Type B pancreatic cell (in vitro differentiated cells): ENCODE results near the gene RPRD1B. TPM values are rescaled to one million over a fixed set of nuclear protein-coding genes. Genes with fewer than 3 reads are reported as not detected.

Source experiments
- DNase-seq: peaks from one replicate; pipeline ENCODE4 v3.0.0; 2021; ENCODE audit warnings: mixed read lengths; ENCODE audit not compliant: unreplicated experiment; ENCODE audit errors: extremely low spot score
- H3K27ac Mint-ChIP-seq: 2 replicates; pipeline ENCODE4 v1.8.0; 2021; ENCODE audit warnings: mild to moderate bottlenecking, mixed read lengths
- H3K27me3 Mint-ChIP-seq: 2 replicates; pipeline ENCODE4 v1.8.0; 2021; ENCODE audit warnings: mixed read lengths
- H3K36me3 Mint-ChIP-seq: 2 replicates; pipeline ENCODE4 v1.8.0; 2021; ENCODE audit warnings: mixed read lengths
- H3K4me1 Mint-ChIP-seq: one replicate; pipeline ENCODE4 v1.8.0; 2021; ENCODE audit warnings: mixed read lengths; ENCODE audit not compliant: unreplicated experiment
- H3K4me3 Mint-ChIP-seq: 2 replicates; pipeline ENCODE4 v1.8.0; 2021; ENCODE audit warnings: mild to moderate bottlenecking, mixed read lengths
- H3K9me3 Mint-ChIP-seq: 2 replicates; pipeline ENCODE4 v1.8.0; 2021; ENCODE audit warnings: mixed read lengths
- CTCF ChIP-seq: fragments of 200-600 bp; sonication (generic); conservative IDR thresholded peaks from 2 replicates; pipeline ENCODE4 v1.5.0; 2021; ENCODE audit warnings: antibody characterized with exemption, mild to moderate bottlenecking
- total RNA-seq: library from RNA; stranded (reverse); gene quantifications from 2 replicates; pipeline ENCODE4 v1.2.1, GENCODE V29; 2021; ENCODE audit warnings: low replicate concordance

RPRD1B gene
- total RNA-seq, 1 donor from 2014 or later, result 41.9 TPM

DNA sequence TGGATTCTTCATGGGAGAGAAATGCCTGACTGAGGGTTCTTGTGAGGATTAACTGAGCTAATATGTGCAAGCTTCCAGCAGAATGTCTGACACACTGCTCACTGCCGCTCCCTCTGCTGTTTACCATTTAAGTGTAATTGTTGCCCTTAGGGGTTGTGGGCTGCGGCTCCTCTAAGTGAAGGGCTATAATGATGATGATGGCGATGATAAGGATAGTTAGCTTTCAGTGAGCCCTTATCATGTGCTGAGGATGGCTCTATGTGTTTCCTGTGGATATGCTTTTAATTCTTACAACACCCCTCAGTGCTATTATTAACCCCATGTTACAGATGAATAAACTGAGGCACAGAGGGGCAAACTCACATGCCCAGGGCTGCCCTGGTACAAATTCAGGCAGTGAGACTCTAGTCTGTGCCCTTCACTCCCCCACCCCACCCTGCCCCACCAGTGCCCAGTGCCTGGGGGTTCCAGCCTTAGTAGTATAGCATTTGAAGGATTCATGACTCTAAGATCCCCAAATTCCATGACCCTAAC lies 98.1 kb downstream of the RPRD1B start:
- Mint-ChIP-seq H3K9me3 (no peaks in the 10 kb centered on the region), H3K4me1 (peaks cover 45% of the 10 kb centered on the region), H3K36me3 (no peaks in the 10 kb centered on the region), H3K4me3 (no peak overlapping the region), H3K27me3 (peaks cover 5% of the 10 kb centered on the region), H3K27ac (no peak overlapping the region)
- no peak for DNase-seq
- no peak for TF ChIP-seq CTCF

GRCh38 chr20:38132156-38132909 lies 98.8 kb downstream of the RPRD1B start:
- no peak overlapping the region for H3K4me3 Mint-ChIP-seq
- H3K27me3 Mint-ChIP-seq, result peaks cover 5% of the 10 kb centered on the region
- H3K36me3 Mint-ChIP-seq, result no peaks in the 10 kb centered on the region
- H3K27ac Mint-ChIP-seq, result no peak overlapping the region
- no peak for DNase-seq
- H3K9me3 Mint-ChIP-seq, result no peaks in the 10 kb centered on the region
- no peak for TF ChIP-seq CTCF
- peaks cover 38% of the 10 kb centered on the region for H3K4me1 Mint-ChIP-seq

DNA sequence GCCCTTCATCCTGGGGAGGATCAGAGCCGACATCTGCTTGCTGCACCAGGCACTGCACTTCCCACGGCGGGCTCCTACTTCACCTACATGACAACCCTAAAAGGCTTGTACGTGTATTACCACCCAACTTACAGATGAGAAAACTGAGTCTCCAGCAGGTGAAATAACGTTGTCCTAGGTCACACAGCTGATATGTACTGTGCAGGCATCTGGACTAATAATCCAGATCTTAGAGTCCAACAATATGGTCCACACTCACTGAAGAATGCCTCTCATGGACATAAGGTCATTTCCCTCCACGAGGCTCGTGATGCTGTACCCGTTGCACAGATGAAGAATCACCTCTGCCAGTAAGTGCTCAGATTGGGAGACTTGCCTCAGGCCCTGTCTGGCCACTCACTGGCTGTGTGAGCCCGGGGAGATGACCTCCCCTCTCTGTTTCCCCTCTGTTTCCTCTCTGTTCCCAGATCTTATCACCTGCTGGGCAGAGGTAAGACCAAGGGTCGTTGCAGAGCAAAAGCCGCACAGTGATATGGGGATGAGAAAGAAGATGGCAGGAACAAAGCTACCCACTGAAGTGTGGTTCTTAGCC lies 99.5 kb downstream of the RPRD1B start:
- TF ChIP-seq CTCF, result no peak
- Mint-ChIP-seq H3K9me3 (no peaks in the 10 kb centered on the region), H3K27ac (no peak overlapping the region), H3K27me3 (peaks cover 5% of the 10 kb centered on the region), H3K36me3 (no peaks in the 10 kb centered on the region), H3K4me3 (no peak overlapping the region), H3K4me1 (peaks cover 34% of the 10 kb centered on the region)
- DNase-seq, result no peak

- Mint-ChIP-seq H3K27ac (peak overlapping the region; percentile 65), H3K36me3 (no peaks in the 10 kb centered on the region), H3K27me3 (peaks cover 5% of the 10 kb centered on the region), H3K4me1 (peaks cover 36% of the 10 kb centered on the region), H3K4me3 (no peak overlapping the region), H3K9me3 (no peaks in the 10 kb centered on the region)
- DNase-seq, result no peak
- no peak for TF ChIP-seq CTCF
These were observed 100.3 kb downstream of the RPRD1B start for GRCh38 chr20:38133680-38134426.

- no peak overlapping the region for H3K4me3 Mint-ChIP-seq
- peak overlapping the region; percentile 65 for H3K27ac Mint-ChIP-seq
- peaks cover 8% of the 10 kb centered on the region for H3K27me3 Mint-ChIP-seq
- H3K4me1 Mint-ChIP-seq, result peaks cover 43% of the 10 kb centered on the region
- no peaks in the 10 kb centered on the region for H3K9me3 Mint-ChIP-seq
- no peak for TF ChIP-seq CTCF
- H3K36me3 Mint-ChIP-seq, result peaks cover 3% of the 10 kb centered on the region
- DNase-seq, result no peak
These were observed 101.1 kb downstream of the RPRD1B start for GRCh38 chr20:38134427-38135270.
